GM10266 (cell line): ENCODE results near the gene TAS2R40.
"Not testable (repeated sequence)": the region's sequence is repeated elsewhere in the genome, so short reads cannot be mapped to it uniquely, and the experiment has no call there.

Source experiments
- DNase-seq: peaks from one replicate; pipeline ENCODE4 v3.0.0; 2012; ENCODE audit errors: extremely low spot score
- CTCF ChIP-seq: IDR thresholded peaks from 2 replicates; pipeline ENCODE4 v1.5.1; 2012; ENCODE audit warnings: mild to moderate bottlenecking, low read depth; ENCODE audit not compliant: control insufficient read depth, insufficient read depth; ENCODE audit errors: missing control alignments

The TAS2R40 gene

GRCh38 chr7:143259765-143260164 is 37.9 kb downstream of the TAS2R40 start:
- TF ChIP-seq CTCF = no peak
- DNase-seq = no peak

GRCh38 chr7:143261901-143262300 is 40.1 kb downstream of the TAS2R40 start:
- no peak for DNase-seq
- no peak for TF ChIP-seq CTCF

- DNase-seq = peak; percentile 81
Observed at GRCh38 chr7:143263266-143264195, 41.7 kb downstream of the TAS2R40 start, which contains the start of gene GSTK1. TSS of gene GSTK1 (plus strand) at chr7:143263441. CDS start at chr7:143263514, 73 bp downstream.

GRCh38 chr7:143264196-143264568 is 42.3 kb downstream of the TAS2R40 start:
- DNase-seq = not testable (repeated sequence)

More at GRCh38 chr7:143263266-143264195, 41.7 kb downstream of the TAS2R40 start, which contains the start of gene GSTK1:
- TF ChIP-seq CTCF = no peak

- TF ChIP-seq CTCF = no peak
- DNase-seq = no peak
Observed at GRCh38 chr7:143265017-143265693, 43.3 kb downstream of the TAS2R40 start.

- TF ChIP-seq CTCF = no peak
- DNase-seq = no peak
Observed at GRCh38 chr7:143269251-143269650, 47.4 kb downstream of the TAS2R40 start.

GRCh38 chr7:143271240-143271639 is 49.4 kb downstream of the TAS2R40 start:
- TF ChIP-seq CTCF = no peak

More at GRCh38 chr7:143271240-143271639, 49.4 kb downstream of the TAS2R40 start:
- DNase-seq = no peak
